NT2/D1 (cell line): Measurements from ENCODE around the gene SSR2.

Source experiments
- DNase-seq: peaks from one replicate; pipeline ENCODE4 v3.0.0-alpha.2; 2011; ENCODE audit warnings: low read depth, low spot score
- H3K27me3 ChIP-seq: 2 replicates; pipeline ENCODE4 v1.6.0; 2011; ENCODE audit warnings: mild to moderate bottlenecking; ENCODE audit not compliant: insufficient read length, insufficient read depth
- H3K36me3 ChIP-seq: 2 replicates; pipeline ENCODE4 v1.6.1; 2011; ENCODE audit warnings: mild to moderate bottlenecking, low read length, mixed read lengths; ENCODE audit not compliant: insufficient read depth, insufficient read length
- H3K4me1 ChIP-seq: 2 replicates; pipeline ENCODE4 v1.5.1; 2011; ENCODE audit not compliant: insufficient read depth, insufficient read length
- H3K4me3 ChIP-seq: 2 replicates; pipeline ENCODE4 v1.5.1; 2011; ENCODE audit warnings: low read depth; ENCODE audit not compliant: insufficient read length
- H3K9ac ChIP-seq: 2 replicates; pipeline ENCODE4 v1.6.0; 2011; ENCODE audit warnings: low read depth; ENCODE audit not compliant: insufficient read length
- H3K9me3 ChIP-seq: 2 replicates; pipeline ENCODE4 v1.5.1; 2011; ENCODE audit warnings: mild to moderate bottlenecking, low read length; ENCODE audit not compliant: insufficient read depth
- SUZ12 ChIP-seq: IDR thresholded peaks from 2 replicates; pipeline ENCODE4 v1.6.1; 2011; ENCODE audit not compliant: insufficient read length, insufficient read depth; ENCODE audit errors: extremely low read depth
- YY1 ChIP-seq: IDR thresholded peaks from 2 replicates; pipeline ENCODE4 v1.6.1; 2011; ENCODE audit not compliant: insufficient read length, insufficient read depth
- ZNF274 ChIP-seq: IDR thresholded peaks from 2 replicates; pipeline ENCODE4 v1.6.1; 2011; ENCODE audit warnings: mild to moderate bottlenecking, low read depth, low read length

SSR2 gene

GRCh38 chr1:156063997-156064285 is 43.2 kb upstream of the SSR2 start:
- Histone ChIP-seq H3K4me1 (peaks cover 28% of the 10 kb centered on the region), H3K9ac (no peak overlapping the region), H3K4me3 (no peak overlapping the region), H3K27me3 (no peaks in the 10 kb centered on the region), H3K9me3 (no peaks in the 10 kb centered on the region), H3K36me3 (peaks cover 6% of the 10 kb centered on the region)
- no peak for DNase-seq
- TF ChIP-seq ZNF274 (no peak), SUZ12 (no peak), YY1 (no peak)

- Histone ChIP-seq H3K27me3 (no peaks in the 10 kb centered on the region), H3K9ac (no peak overlapping the region), H3K36me3 (peaks cover 24% of the 10 kb centered on the region), H3K4me1 (peaks cover 28% of the 10 kb centered on the region), H3K9me3 (no peaks in the 10 kb centered on the region), H3K4me3 (no peak overlapping the region)
- TF ChIP-seq SUZ12 (no peak), YY1 (no peak), ZNF274 (no peak)
- no peak for DNase-seq
These were observed 41.4 kb upstream of the SSR2 start for GRCh38 chr1:156062189-156062588.

GRCh38 chr1:156060937-156061636 is 40.3 kb upstream of the SSR2 start, which contains the start of gene RAB25:
Gene RAB25 (plus strand): TSS chr1:156061160. CDS start chr1:156061401, 241 bp downstream.
- H3K9ac ChIP-seq: peak within 1 kb of the TSS; percentile 54
- peak within 1 kb of the TSS; percentile 27 for H3K4me3 ChIP-seq
- DNase-seq: peak; percentile 85
- H3K27me3 ChIP-seq: no peaks in the 10 kb centered on the region
- H3K4me1 ChIP-seq: peaks cover 28% of the 10 kb centered on the region
- peaks cover 32% of the 10 kb centered on the region for H3K36me3 ChIP-seq
- H3K9me3 ChIP-seq: no peaks in the 10 kb centered on the region
- TF ChIP-seq SUZ12: no peak
- TF ChIP-seq ZNF274: no peak
- TF ChIP-seq YY1: no peak

GRCh38 chr1:156056326-156056849 is 35.6 kb upstream of the SSR2 start:
- DNase-seq: no peak
- no peak overlapping the region for H3K9ac ChIP-seq
- no peak overlapping the region for H3K4me3 ChIP-seq
- H3K9me3 ChIP-seq: no peaks in the 10 kb centered on the region
- peaks cover 45% of the 10 kb centered on the region for H3K36me3 ChIP-seq
- H3K4me1 ChIP-seq: peaks cover 14% of the 10 kb centered on the region
- no peaks in the 10 kb centered on the region for H3K27me3 ChIP-seq
- TF ChIP-seq ZNF274 (no peak), SUZ12 (no peak), YY1 (no peak)

GRCh38 chr1:156055281-156056048 is 34.7 kb upstream of the SSR2 start:
- Histone ChIP-seq H3K9ac (peak overlapping the region; percentile 98), H3K27me3 (no peaks in the 10 kb centered on the region), H3K4me3 (peak overlapping the region; percentile 98), H3K36me3 (peaks cover 55% of the 10 kb centered on the region), H3K4me1 (peaks cover 13% of the 10 kb centered on the region), H3K9me3 (no peaks in the 10 kb centered on the region)
- DNase-seq: no peak
- no peak for TF ChIP-seq ZNF274

GRCh38 chr1:156054500-156055280 is 33.9 kb upstream of the SSR2 start, which contains the start of gene LAMTOR2:
Gene LAMTOR2 (plus strand): TSS chr1:156054782. CDS start chr1:156054890, 108 bp downstream.
- peaks cover 62% of the 10 kb centered on the region for H3K36me3 ChIP-seq
- peak; percentile 99 for DNase-seq
- peak within 1 kb of the TSS; percentile 98 for H3K9ac ChIP-seq
- no peaks in the 10 kb centered on the region for H3K9me3 ChIP-seq
- TF ChIP-seq SUZ12 (no peak), ZNF274 (no peak), YY1 (no peak)
- no peaks in the 10 kb centered on the region for H3K27me3 ChIP-seq
- H3K4me3 ChIP-seq: peak within 1 kb of the TSS; percentile 98
- H3K4me1 ChIP-seq: peaks cover 13% of the 10 kb centered on the region
